Endothelial cell of umbilical vein (primary cell): ENCODE results near the gene TUSC7. TPM values are rescaled to one million over a fixed set of nuclear protein-coding genes. Genes with fewer than 3 reads are reported as not detected.

ENCODE experiments used
- BruUV-seq: library from RNA; stranded (reverse); fragments of 400-500 nt; replicated peaks from 2 replicates; lab custom pipeline; 2021; lab: Mats Ljungman, UMichigan
- CTCF ChIA-PET: fragments of 300-600, 350-600 bp; sonication (Branson Sonifier 250); formaldehyde crosslinking; loops from one replicate; lab custom pipeline; 2021; ENCODE audit warnings: antibody characterized with exemption, inconsistent platforms; lab: Charles Lee
- POLR2A ChIA-PET: fragments of 300-600, 350-600 bp; sonication (Branson Sonifier 250); formaldehyde crosslinking; loops from one replicate; lab custom pipeline; 2021; ENCODE audit warnings: antibody characterized with exemption, inconsistent platforms; lab: Charles Lee
- DNase-seq: peaks from one replicate; pipeline ENCODE4 v3.0.0-alpha.2; 2011; ENCODE audit warnings: low read depth, low spot score
- FAIRE-seq: peaks from 2 replicates; lab custom pipeline; 2011; peaks lifted over from hg19 to GRCh38; lab: Jason Lieb, UNC
- H2AFZ ChIP-seq: 2 replicates; pipeline ENCODE4 v1.6.0; 2012; ENCODE audit warnings: low read depth, low read length, control low read depth, inconsistent platforms
- H3K27ac ChIP-seq: 2 replicates; pipeline ENCODE4 v1.5.1; 2011; ENCODE audit warnings: low read depth, mild to moderate bottlenecking, control low read depth, low read length, moderate library complexity; ENCODE audit not compliant: insufficient read depth
- H3K27me3 ChIP-seq, 2 experiments: 2 replicates each; pipeline versions ENCODE4 v1.6.0 to v1.6.1; 2011; ENCODE audit warnings: low read length in 2 of 2, mixed read lengths in 1 of 2; ENCODE audit not compliant: control insufficient read depth in 2 of 2, insufficient read depth in 2 of 2
- H3K36me3 ChIP-seq, 2 experiments: 2 replicates in 1 of 2; 3 replicates in 1 of 2; pipeline ENCODE4 v1.5.1; 2011; ENCODE audit warnings: low read length in 2 of 2, mild to moderate bottlenecking in 1 of 2, moderate library complexity in 1 of 2; ENCODE audit not compliant: control insufficient read depth in 2 of 2, insufficient read depth in 2 of 2; ENCODE audit errors: extremely low read depth in 1 of 2
- H3K4me1 ChIP-seq: 3 replicates; pipeline ENCODE4 v1.5.1; 2011; ENCODE audit warnings: mild to moderate bottlenecking, low read length; ENCODE audit not compliant: control insufficient read depth, insufficient read depth; ENCODE audit errors: extremely low read depth
- H3K4me2 ChIP-seq: 2 replicates; pipeline ENCODE4 v1.6.1; 2011; ENCODE audit warnings: low read length, control low read depth, mixed read lengths; ENCODE audit not compliant: insufficient read depth
- H3K4me3 ChIP-seq, 3 experiments: fragments of 200-600 bp in 1 of 3; sonication (generic), shearing (Covaris generic) in 1 of 3; replicated peaks in 1 of 3; 2 replicates each; pipeline ENCODE4 v1.5.1; 2011 to 2016; ENCODE audit warnings: control low read depth in 3 of 3, low read length in 3 of 3, mild to moderate bottlenecking in 2 of 3, inconsistent platforms in 1 of 3, low read depth in 1 of 3, moderate library complexity in 1 of 3; ENCODE audit not compliant: insufficient read depth in 1 of 3
- H3K79me2 ChIP-seq: 2 replicates; pipeline ENCODE4 v1.6.0; 2012; ENCODE audit warnings: low read length, inconsistent platforms; ENCODE audit not compliant: control insufficient read depth, insufficient read depth
- H3K9ac ChIP-seq: replicated peaks from 2 replicates; pipeline ENCODE3; 2011; ENCODE audit warnings: low read length, control low read depth; ENCODE audit not compliant: insufficient read depth; ENCODE audit errors: extremely low read depth
- H3K9me1 ChIP-seq: replicated peaks from 3 replicates; pipeline ENCODE4 v1.6.0; 2011; ENCODE audit warnings: mild to moderate bottlenecking, low read length; ENCODE audit not compliant: control insufficient read depth, insufficient read depth; ENCODE audit errors: extremely low read depth
- H3K9me3 ChIP-seq: replicated peaks from 2 replicates; pipeline ENCODE4 v1.5.1; 2012; ENCODE audit warnings: low read length, inconsistent platforms; ENCODE audit not compliant: control insufficient read depth, insufficient read depth
- H4K20me1 ChIP-seq: replicated peaks from 2 replicates; pipeline ENCODE3; 2011; ENCODE audit warnings: mild to moderate bottlenecking, low read length; ENCODE audit not compliant: control insufficient read depth, insufficient read depth; ENCODE audit errors: extremely low read depth
- EZH2 ChIP-seq: IDR thresholded peaks from 2 replicates; pipeline ENCODE4 v1.6.1; 2012; ENCODE audit warnings: borderline replicate concordance, low read depth, mild to moderate bottlenecking, moderate library complexity, low read length, inconsistent platforms; ENCODE audit not compliant: severe bottlenecking
- FOS ChIP-seq: IDR thresholded peaks from 2 replicates; pipeline ENCODE4 v1.6.1; 2011; ENCODE audit warnings: mild to moderate bottlenecking, low read length, moderate library complexity, borderline replicate concordance; ENCODE audit not compliant: insufficient read depth
- GATA2 ChIP-seq: IDR thresholded peaks from 2 replicates; pipeline ENCODE4 v1.7.0; 2011; ENCODE audit warnings: low read depth, mild to moderate bottlenecking, moderate library complexity, mixed read lengths, low read length; ENCODE audit not compliant: insufficient read length, insufficient read depth
- JUN ChIP-seq: IDR thresholded peaks from 2 replicates; pipeline ENCODE4 v1.6.1; 2011; ENCODE audit warnings: borderline replicate concordance, low read depth; ENCODE audit not compliant: insufficient read length, insufficient read depth
- MYC ChIP-seq: IDR thresholded peaks from one replicate; pipeline ENCODE4 v1.6.1; 2011; ENCODE audit warnings: mild to moderate bottlenecking, low read depth, low read length
- POLR2A ChIP-seq: IDR thresholded peaks from 2 replicates; pipeline ENCODE4 v1.6.1; 2012; ENCODE audit warnings: low read depth, mild to moderate bottlenecking, control low read depth, low read length
- POLR2AphosphoS5 ChIP-seq: IDR thresholded peaks from 2 replicates; pipeline ENCODE4 v1.6.1; 2012; ENCODE audit warnings: low read depth, mild to moderate bottlenecking, control low read depth, low read length, moderate library complexity; ENCODE audit not compliant: insufficient read depth
- dilution Hi-C: fragments of 300-500 bp; cut with MboI; formaldehyde crosslinking; loops from one replicate; pipeline ENCODE4 v1.15.0; 2019; ENCODE audit warnings: low sequenced_read_pairs; ENCODE audit not compliant: extremely low pct_ligation_motif_present
- intact Hi-C: fragments of 100-400 bp; cut with micrococcal nuclease; formaldehyde crosslinking; loops from one replicate; pipeline ENCODE4 v1.10.0; 2022
- polyA plus RNA-seq, 4 experiments: library from polyadenylated mRNA; depleted of rRNA in 3 of 4; stranded (reverse) in 3 of 4; unstranded in 1 of 4; fragments of >200 nt; gene quantifications; 2 replicates each; pipeline versions ENCODE4 v1.2.1 to v1.2.3, GENCODE V29; 2011 to 2012; ENCODE audit warnings: missing spikeins in 1 of 4
- total RNA-seq: library from RNA; stranded (reverse); gene quantifications from 2 replicates; pipeline ENCODE4 v1.2.3, GENCODE V29; 2021
- TF ChIP-seq, protein P1 (sequence below), 2 donors: IDR thresholded peaks; 1 replicate in 1 of 2; 2 replicates in 1 of 2; pipeline ENCODE4 v1.5.1; 2011; ENCODE audit warnings: low read length in 2 of 2, mild to moderate bottlenecking in 2 of 2, moderate library complexity in 2 of 2, control low read depth in 1 of 2, inconsistent platforms in 1 of 2, low read depth in 1 of 2; ENCODE audit not compliant: insufficient read depth in 1 of 2; ENCODE audit errors: extremely low read depth in 1 of 2
- TF ChIP-seq, protein P2 (sequence below): IDR thresholded peaks from 2 replicates; pipeline ENCODE4 v1.6.1; 2011; ENCODE audit not compliant: insufficient read depth, insufficient read length

TUSC7 gene
- total and polyA plus RNA-seq, 2 donors (not counting 3 experiments of a cell fraction or from before 2014, with no cell fraction given), result not detected

DNA sequence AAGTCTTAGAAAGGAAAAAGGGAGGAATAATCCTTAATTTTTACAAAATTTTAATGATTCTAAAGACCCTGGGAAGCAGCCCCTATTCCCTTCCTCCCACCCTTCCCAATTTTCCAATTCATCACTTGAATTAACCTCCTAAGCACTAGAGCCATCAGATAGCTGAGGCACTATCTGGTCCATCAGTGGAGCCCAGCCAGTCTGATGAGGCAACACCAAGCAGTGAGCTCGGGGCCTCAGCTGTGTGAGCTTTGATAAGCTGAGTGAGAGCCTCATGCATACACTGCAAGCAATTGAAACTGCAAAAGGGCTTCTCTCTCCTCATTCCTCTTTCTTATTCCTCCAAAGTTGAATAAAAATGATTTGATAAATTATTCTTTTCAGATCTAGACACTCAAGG, 31.9 kb downstream of the TUSC7 start:
- H3K27ac ChIP-seq, result no peak overlapping the region
- TF ChIP-seq, protein P1, sequence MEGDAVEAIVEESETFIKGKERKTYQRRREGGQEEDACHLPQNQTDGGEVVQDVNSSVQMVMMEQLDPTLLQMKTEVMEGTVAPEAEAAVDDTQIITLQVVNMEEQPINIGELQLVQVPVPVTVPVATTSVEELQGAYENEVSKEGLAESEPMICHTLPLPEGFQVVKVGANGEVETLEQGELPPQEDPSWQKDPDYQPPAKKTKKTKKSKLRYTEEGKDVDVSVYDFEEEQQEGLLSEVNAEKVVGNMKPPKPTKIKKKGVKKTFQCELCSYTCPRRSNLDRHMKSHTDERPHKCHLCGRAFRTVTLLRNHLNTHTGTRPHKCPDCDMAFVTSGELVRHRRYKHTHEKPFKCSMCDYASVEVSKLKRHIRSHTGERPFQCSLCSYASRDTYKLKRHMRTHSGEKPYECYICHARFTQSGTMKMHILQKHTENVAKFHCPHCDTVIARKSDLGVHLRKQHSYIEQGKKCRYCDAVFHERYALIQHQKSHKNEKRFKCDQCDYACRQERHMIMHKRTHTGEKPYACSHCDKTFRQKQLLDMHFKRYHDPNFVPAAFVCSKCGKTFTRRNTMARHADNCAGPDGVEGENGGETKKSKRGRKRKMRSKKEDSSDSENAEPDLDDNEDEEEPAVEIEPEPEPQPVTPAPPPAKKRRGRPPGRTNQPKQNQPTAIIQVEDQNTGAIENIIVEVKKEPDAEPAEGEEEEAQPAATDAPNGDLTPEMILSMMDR (IDR thresholded peaks at IDR 0.05; ENCODE audit: extremely low read depth in 1 of 2, insufficient read depth in 1 of 2, low read depth in 1 of 2, low read length in 2 of 2), result no peak
- BruUV-seq, result no TSS peak
- no peaks in the 10 kb centered on the region for H3K9me3 ChIP-seq
- H3K4me1 ChIP-seq, result no peaks in the 10 kb centered on the region
- no peaks in the 10 kb centered on the region for H3K79me2 ChIP-seq
- FAIRE-seq (no peak), DNase-seq (no peak)
- intact Hi-C loops (no loop called here), dilution Hi-C loops (no loop called here)
- no peak overlapping the region for H3K4me2 ChIP-seq
- no peak overlapping the region for H3K9ac ChIP-seq
- no peaks in the 10 kb centered on the region for H3K36me3 ChIP-seq
- no peak overlapping the region for H2AFZ ChIP-seq
- no peak overlapping the region for H3K4me3 ChIP-seq
- H4K20me1 ChIP-seq, result no peaks in the 10 kb centered on the region
- H3K9me1 ChIP-seq, result no peaks in the 10 kb centered on the region
- H3K27me3 ChIP-seq, result no peaks in the 10 kb centered on the region
- CTCF ChIA-PET, result no interaction called here
- POLR2A ChIA-PET, result no interaction called here

DNA sequence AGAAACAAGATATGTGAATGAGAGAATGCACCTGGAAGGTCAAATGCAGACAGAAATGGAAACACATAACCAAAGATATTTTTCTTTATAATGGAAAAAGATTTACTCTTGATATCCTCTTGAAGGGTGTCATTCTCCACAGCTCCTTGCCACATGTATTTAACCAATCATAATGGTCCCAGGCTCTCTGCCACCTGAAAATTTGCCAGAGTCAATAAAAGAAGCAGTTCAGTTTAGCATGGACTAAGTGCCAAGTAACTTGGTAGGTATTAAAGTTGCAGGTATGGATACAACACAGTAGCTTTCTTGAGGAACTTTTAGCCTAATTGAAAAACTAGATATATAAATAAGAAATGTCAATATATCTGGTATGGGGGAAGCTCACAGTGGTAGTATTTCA, 33.5 kb downstream of the TUSC7 start:
- no peak overlapping the region for H3K4me2 ChIP-seq
- intact Hi-C loops, result no loop called here
- FAIRE-seq, result no peak
- no peak overlapping the region for H3K9ac ChIP-seq
- BruUV-seq, result no TSS peak
- H4K20me1 ChIP-seq, result no peaks in the 10 kb centered on the region
- dilution Hi-C loops, result no loop called here
- no peak overlapping the region for H3K4me3 ChIP-seq
- no peaks in the 10 kb centered on the region for H3K9me1 ChIP-seq
- no peaks in the 10 kb centered on the region for H3K9me3 ChIP-seq
- no peaks in the 10 kb centered on the region for H3K79me2 ChIP-seq
- no peaks in the 10 kb centered on the region for H3K4me1 ChIP-seq
- no peaks in the 10 kb centered on the region for H3K36me3 ChIP-seq
- ChIA-PET CTCF (interaction anchor here (1.0 kb wide), 1 partner anchor 28 kb away, joined by 7 read pairs; no protein-coding TSS in a partner anchor), POLR2A (no interaction called here)
- no peak overlapping the region for H3K27ac ChIP-seq
- H2AFZ ChIP-seq, result no peak overlapping the region
- no peak for TF ChIP-seq POLR2A
- no peak for TF ChIP-seq POLR2AphosphoS5
- TF ChIP-seq, protein P1 (IDR thresholded peaks at IDR 0.05; ENCODE audit: extremely low read depth in 1 of 2, insufficient read depth in 1 of 2, low read depth in 1 of 2, low read length in 2 of 2), result no peak
- TF ChIP-seq MYC, result no peak
- TF ChIP-seq FOS, result no peak
- no peak for TF ChIP-seq JUN
- TF ChIP-seq, protein P2, sequence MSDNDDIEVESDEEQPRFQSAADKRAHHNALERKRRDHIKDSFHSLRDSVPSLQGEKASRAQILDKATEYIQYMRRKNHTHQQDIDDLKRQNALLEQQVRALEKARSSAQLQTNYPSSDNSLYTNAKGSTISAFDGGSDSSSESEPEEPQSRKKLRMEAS, result no peak
- no peak for TF ChIP-seq GATA2
- no peak for TF ChIP-seq EZH2
- no peak for DNase-seq
- no peaks in the 10 kb centered on the region for H3K27me3 ChIP-seq
